GM12878 (cell line): ENCODE results near the gene LRP1B. TPM values are rescaled to one million over a fixed set of nuclear protein-coding genes. Genes with fewer than 3 reads are reported as not detected.

Experiments
- CHD4 ChIP-seq: fragments of 200-600 bp; sonication (generic); IDR thresholded peaks from 2 replicates; pipeline ENCODE4 v1.6.1; 2016; ENCODE audit warnings: mild to moderate bottlenecking
- E4F1 ChIP-seq: fragments of 450-650 bp; IDR thresholded peaks from 2 replicates; pipeline ENCODE4 v1.6.1; 2018; ENCODE audit warnings: borderline replicate concordance, mild to moderate bottlenecking; ENCODE audit not compliant: partially characterized antibody
- ETV6 ChIP-seq, 2 experiments: fragments of 450-650 bp in 1 of 2; IDR thresholded peaks in 1 of 2; conservative IDR thresholded peaks in 1 of 2; 2 replicates each; pipeline ENCODE4 v1.6.1; 2014; ENCODE audit warnings: antibody characterized with exemption in 1 of 2, borderline replicate concordance in 1 of 2, low read depth in 1 of 2, mild to moderate bottlenecking in 1 of 2, moderate library complexity in 1 of 2
- KAT2A ChIP-seq: conservative IDR thresholded peaks from 2 replicates; pipeline ENCODE4 v1.6.1; 2011; ENCODE audit warnings: low read depth, low read length; ENCODE audit not compliant: control insufficient read depth
- MEF2B ChIP-seq: fragments of 450-650 bp; IDR thresholded peaks from 2 replicates; pipeline ENCODE4 v1.6.1; 2018; ENCODE audit warnings: mild to moderate bottlenecking, moderate library complexity; ENCODE audit not compliant: partially characterized antibody, poor library complexity, severe bottlenecking
- NFIC ChIP-seq: IDR thresholded peaks from 2 replicates; pipeline ENCODE4 v1.6.1; 2012; ENCODE audit warnings: low read depth, mild to moderate bottlenecking, inconsistent platforms, low read length, moderate library complexity
- PAX5 ChIP-seq: IDR thresholded peaks from 2 replicates; pipeline ENCODE4 v1.6.1; 2011; ENCODE audit warnings: low read depth, low read length, borderline replicate concordance
- SUPT20H ChIP-seq: IDR thresholded peaks from 2 replicates; pipeline ENCODE4 v1.6.1; 2011; ENCODE audit warnings: low read depth, mild to moderate bottlenecking, low read length, moderate library complexity, borderline replicate concordance; ENCODE audit not compliant: control insufficient read depth
- SUZ12 ChIP-seq: fragments of 200-600 bp; sonication (generic); IDR thresholded peaks from one replicate; pipeline ENCODE4 v1.6.1; 2018; ENCODE audit warnings: antibody characterized with exemption, mild to moderate bottlenecking; ENCODE audit not compliant: unreplicated experiment
- polyA plus RNA-seq, 11 experiments: library from polyadenylated mRNA; depleted of rRNA in 4 of 11; unstranded in 6 of 11; stranded (reverse) in 5 of 11; fragments of >200 nt; fragmentation: Nextera tagmentation in 4 of 11; fragmentation: Illumina TruSeq in 1 of 11; extraction: Ambion mirVana in 4 of 11; extraction: Trizol in 1 of 11; gene quantifications; 1 replicate in 1 of 11; 2 replicates in 10 of 11; pipeline versions ENCODE4 v1.2.1 to v1.2.3, GENCODE V29; 2011 to 2016; ENCODE audit warnings: inconsistent platforms in 2 of 11, missing spikeins in 2 of 11, low read depth in 1 of 11
- total RNA-seq, 4 experiments: library from RNA; depleted of rRNA in 3 of 4; stranded (reverse); fragments of >200 nt in 3 of 4; fragmentation: Illumina TruSeq in 1 of 4; extraction: Trizol in 1 of 4; gene quantifications; 2 replicates each; pipeline versions ENCODE4 v1.2.1 to v1.2.3, GENCODE V29; 2013 to 2021
- TF ChIP-seq, protein P1 (sequence below): fragments of 150-350 bp; IDR thresholded peaks from 2 replicates; pipeline ENCODE4 v1.6.1; 2014; ENCODE audit warnings: mild to moderate bottlenecking, low read depth, low read length

The LRP1B gene
- total and polyA plus RNA-seq, 10 of the 15 experiments (the other 5 are each of a cell fraction or from before 2014, with no cell fraction given), result under 0.01 to 0.06 (median 0.03) TPM; not detected in 5

- TF ChIP-seq E4F1, result no peak
- no peak for TF ChIP-seq KAT2A
- no peak for TF ChIP-seq NFIC
- TF ChIP-seq, protein P1, sequence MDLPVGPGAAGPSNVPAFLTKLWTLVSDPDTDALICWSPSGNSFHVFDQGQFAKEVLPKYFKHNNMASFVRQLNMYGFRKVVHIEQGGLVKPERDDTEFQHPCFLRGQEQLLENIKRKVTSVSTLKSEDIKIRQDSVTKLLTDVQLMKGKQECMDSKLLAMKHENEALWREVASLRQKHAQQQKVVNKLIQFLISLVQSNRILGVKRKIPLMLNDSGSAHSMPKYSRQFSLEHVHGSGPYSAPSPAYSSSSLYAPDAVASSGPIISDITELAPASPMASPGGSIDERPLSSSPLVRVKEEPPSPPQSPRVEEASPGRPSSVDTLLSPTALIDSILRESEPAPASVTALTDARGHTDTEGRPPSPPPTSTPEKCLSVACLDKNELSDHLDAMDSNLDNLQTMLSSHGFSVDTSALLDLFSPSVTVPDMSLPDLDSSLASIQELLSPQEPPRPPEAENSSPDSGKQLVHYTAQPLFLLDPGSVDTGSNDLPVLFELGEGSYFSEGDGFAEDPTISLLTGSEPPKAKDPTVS, result no peak
- no peak for TF ChIP-seq MEF2B
- no peak for TF ChIP-seq ETV6 (conservative IDR thresholded peaks at IDR 0.05 in 1 of 2, IDR thresholded peaks at IDR 0.05 in 1 of 2; ENCODE audit: borderline replicate concordance in 1 of 2, low read depth in 1 of 2)
- no peak for TF ChIP-seq PAX5
- TF ChIP-seq SUZ12, result no peak
- no peak for TF ChIP-seq CHD4
- no peak for TF ChIP-seq SUPT20H
Measured at GRCh38 chr2:141666191-141666590, 464.6 kb downstream of the LRP1B start (continued).
